ENCODE data around the gene TENT5C. TPM values are rescaled to one million over a fixed set of nuclear protein-coding genes. Genes with fewer than 3 reads are reported as not detected.
A peak's percentile ranks its signal among the peaks of the same experiment; 100 is the strongest.

Gene TENT5C
- total and polyA plus RNA-seq, 2 of the 13 experiments (the other 11 are each of a cell fraction or from before 2014, with no cell fraction given) = 0.02 to 0.38 TPM

DNA sequence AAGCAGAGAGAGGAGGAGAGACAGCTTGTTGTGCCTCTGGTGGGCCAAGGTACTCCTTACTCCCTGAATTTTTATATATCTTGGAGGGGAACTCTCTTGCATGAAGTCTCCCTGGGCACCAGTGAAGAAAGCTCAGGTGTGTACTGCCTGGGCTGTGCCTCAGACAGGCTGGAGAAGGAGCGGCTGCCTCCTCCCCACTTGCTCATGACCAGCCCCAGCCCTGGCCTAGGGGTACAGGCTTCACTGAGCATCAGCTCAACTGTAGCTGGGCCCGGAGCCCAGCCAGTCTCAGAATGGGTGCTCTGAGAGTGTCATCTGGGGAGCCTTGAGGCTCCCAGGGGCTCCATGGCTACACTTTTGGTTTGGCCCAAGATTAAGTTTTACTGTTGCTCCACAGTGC is 44.8 kb upstream of the TENT5C start (continued):
- no peak for TF ChIP-seq ZNF552 (CRISPR knock-in tag; IDR thresholded peaks at IDR 0.05; ENCODE audit: borderline replicate concordance)
- TF ChIP-seq MAF1 (CRISPR knock-in tag; IDR thresholded peaks at IDR 0.05; ENCODE audit: borderline replicate concordance) = no peak

DNA sequence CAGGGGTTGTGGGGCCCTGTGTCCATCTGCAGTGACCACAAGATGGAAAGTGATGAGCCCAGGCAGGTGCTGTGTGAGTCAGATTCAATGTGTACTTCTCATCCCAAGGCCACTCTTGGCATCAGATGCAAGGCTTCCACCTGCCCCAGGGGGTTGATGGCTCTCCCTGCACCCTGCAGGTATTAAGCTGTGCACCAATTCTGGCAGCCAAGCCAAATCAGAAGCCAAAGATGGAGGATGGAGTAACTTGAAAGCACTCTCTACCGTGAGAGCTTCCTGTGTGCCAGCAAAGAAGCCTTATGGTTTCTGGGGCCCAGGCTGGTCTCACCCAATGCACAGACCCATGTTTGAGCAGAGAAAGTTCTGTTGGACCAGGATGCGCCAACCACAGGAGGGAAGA is 44.3 kb upstream of the TENT5C start:
- Histone ChIP-seq H3K27me3 (ENCODE audit: control insufficient read depth in 1 of 2, insufficient read depth in 2 of 2, low read length in 2 of 2) (no peaks in the 10 kb centered on the region; a peak in 1 of 5 replicates), H3K9me3 (ENCODE audit: low read length) (no peaks in the 10 kb centered on the region), H3K9ac (ENCODE audit: insufficient read depth, low read depth, low read length) (no peak overlapping the region), H3K79me2 (ENCODE audit: insufficient read depth, low read length) (no peaks in the 10 kb centered on the region), H2AFZ (ENCODE audit: low read length) (no peak overlapping the region), H3K4me1 (ENCODE audit: insufficient read depth, low read length) (peaks cover 14% of the 10 kb centered on the region), H3K4me2 (ENCODE audit: low read depth, low read length) (no peak overlapping the region), H3K36me3 (replicated peaks in 1 of 2; ENCODE audit: control insufficient read depth in 1 of 2, insufficient read depth in 2 of 2, low read length in 2 of 2) (no peaks in the 10 kb centered on the region), H4K20me1 (ENCODE audit: insufficient read depth, low read length) (no peaks in the 10 kb centered on the region), H3K4me3 (replicated peaks in 1 of 3; ENCODE audit: insufficient read depth in 1 of 3, low read depth in 2 of 3, low read length in 3 of 3) (no peak overlapping the region), H3K27ac (ENCODE audit: extremely low read length, insufficient read depth, low read length) (no peak overlapping the region)
- intact Hi-C loops (cut with micrococcal nuclease; ENCODE audit: unreplicated experiment) (no loop called here), in situ Hi-C loops (cut with HindIII; ENCODE audit: extremely low pct_ligation_motif_present, low pct_unique_long_range_greater_than_20kb) (no loop called here)
- BruUV-seq (replicated peaks) = no TSS peak
- CTCF ChIA-PET (ENCODE audit: low intra/inter-chr PET ratio, low total read pairs) = no interaction called here
- POLR2A ChIA-PET = no interaction called here
- WGBS (ENCODE audit: low lambda C conversion rate) = 67% methylated on average over 2 of the region's 2 CpGs
- TF ChIP-seq, protein P1, sequence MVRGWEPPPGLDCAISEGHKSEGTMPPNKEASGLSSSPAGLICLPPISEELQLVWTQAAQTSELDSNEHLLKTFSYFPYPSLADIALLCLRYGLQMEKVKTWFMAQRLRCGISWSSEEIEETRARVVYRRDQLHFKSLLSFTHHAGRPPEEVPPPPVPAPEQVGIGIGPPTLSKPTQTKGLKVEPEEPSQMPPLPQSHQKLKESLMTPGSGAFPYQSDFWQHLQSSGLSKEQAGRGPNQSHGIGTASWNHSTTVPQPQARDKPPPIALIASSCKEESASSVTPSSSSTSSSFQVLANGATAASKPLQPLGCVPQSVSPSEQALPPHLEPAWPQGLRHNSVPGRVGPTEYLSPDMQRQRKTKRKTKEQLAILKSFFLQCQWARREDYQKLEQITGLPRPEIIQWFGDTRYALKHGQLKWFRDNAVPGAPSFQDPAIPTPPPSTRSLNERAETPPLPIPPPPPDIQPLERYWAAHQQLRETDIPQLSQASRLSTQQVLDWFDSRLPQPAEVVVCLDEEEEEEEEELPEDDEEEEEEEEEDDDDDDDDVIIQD (CRISPR knock-in tag; IDR thresholded peaks at IDR 0.05; ENCODE audit: low read depth) = no peak
- DNase-seq (ENCODE audit: low spot score) (no peak), FAIRE-seq (no peak), ATAC-seq (no peak)

DNA sequence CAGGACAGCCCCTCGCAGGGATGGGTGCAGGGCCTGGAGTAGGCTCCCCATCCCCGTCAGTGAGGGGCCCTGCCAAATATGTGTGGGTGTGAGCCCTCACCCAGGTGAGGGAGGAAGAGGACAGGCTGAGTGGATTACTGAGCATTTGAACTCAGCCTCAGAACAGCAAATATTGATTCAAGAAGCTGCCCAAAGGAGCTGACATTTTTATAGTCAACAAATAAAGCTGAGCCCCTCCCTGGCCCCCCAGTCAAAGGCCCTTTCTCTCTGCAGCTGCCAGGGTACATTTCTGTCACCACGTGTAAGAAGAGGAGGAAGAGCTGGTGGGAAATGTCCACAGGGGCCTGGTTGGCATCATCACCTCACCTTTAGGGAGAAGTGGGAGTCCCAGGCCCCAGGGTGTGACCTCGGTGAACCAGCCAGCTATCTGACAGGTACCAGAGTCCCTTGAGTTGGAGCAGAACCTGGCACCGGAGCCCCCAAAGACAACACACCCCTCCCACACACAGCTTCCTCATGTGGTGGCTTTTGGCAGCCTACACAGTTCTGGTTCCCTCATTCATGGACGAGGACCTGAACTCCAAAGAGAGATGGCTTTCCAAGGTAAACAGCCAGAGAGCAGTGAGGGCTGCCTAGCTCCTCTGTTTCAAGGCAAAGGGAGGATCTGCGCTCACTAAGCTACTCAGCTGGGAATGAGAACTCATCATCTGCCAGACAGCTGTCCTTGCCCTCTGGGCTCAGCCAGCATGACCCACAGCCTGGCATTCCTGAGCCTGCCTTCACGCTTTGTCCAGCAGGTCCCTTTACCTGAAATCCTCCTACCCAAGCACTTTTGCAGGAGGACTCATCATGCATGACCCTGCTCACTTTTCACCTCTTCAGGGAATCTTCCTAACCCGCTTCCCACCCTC is 43.0 kb upstream of the TENT5C start:
- BruUV-seq (replicated peaks) = no TSS peak
- no peaks in the 10 kb centered on the region for H4K20me1 ChIP-seq (ENCODE audit: insufficient read depth, low read length)
- no peak overlapping the region for H3K27ac ChIP-seq (ENCODE audit: extremely low read length, insufficient read depth, low read length)
- H3K4me1 ChIP-seq (ENCODE audit: insufficient read depth, low read length) = peaks cover 14% of the 10 kb centered on the region
- ChIA-PET CTCF (ENCODE audit: low intra/inter-chr PET ratio, low total read pairs) (no interaction called here), POLR2A (no interaction called here)
- H3K36me3 ChIP-seq (replicated peaks in 1 of 2; ENCODE audit: control insufficient read depth in 1 of 2, insufficient read depth in 2 of 2, low read length in 2 of 2) = no peaks in the 10 kb centered on the region
- 14% methylated on average over 3 of the region's 9 CpGs for WGBS (ENCODE audit: low lambda C conversion rate)
- no peak; the same call in 1 of the 3 replicates for ATAC-seq
- no peaks in the 10 kb centered on the region for H3K79me2 ChIP-seq (ENCODE audit: insufficient read depth, low read length)
- in situ Hi-C loops (cut with HindIII; ENCODE audit: extremely low pct_ligation_motif_present, low pct_unique_long_range_greater_than_20kb) = no loop called here
- DNase-seq (ENCODE audit: low spot score) = no peak
- TF ChIP-seq MATR3 (CRISPR knock-in tag; IDR thresholded peaks at IDR 0.05) = no peak
- TF ChIP-seq, protein P2, sequence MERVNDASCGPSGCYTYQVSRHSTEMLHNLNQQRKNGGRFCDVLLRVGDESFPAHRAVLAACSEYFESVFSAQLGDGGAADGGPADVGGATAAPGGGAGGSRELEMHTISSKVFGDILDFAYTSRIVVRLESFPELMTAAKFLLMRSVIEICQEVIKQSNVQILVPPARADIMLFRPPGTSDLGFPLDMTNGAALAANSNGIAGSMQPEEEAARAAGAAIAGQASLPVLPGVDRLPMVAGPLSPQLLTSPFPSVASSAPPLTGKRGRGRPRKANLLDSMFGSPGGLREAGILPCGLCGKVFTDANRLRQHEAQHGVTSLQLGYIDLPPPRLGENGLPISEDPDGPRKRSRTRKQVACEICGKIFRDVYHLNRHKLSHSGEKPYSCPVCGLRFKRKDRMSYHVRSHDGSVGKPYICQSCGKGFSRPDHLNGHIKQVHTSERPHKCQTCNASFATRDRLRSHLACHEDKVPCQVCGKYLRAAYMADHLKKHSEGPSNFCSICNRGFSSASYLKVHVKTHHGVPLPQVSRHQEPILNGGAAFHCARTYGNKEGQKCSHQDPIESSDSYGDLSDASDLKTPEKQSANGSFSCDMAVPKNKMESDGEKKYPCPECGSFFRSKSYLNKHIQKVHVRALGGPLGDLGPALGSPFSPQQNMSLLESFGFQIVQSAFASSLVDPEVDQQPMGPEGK (CRISPR knock-in tag; IDR thresholded peaks at IDR 0.05) = peak; percentile 85
- H3K9ac ChIP-seq (ENCODE audit: insufficient read depth, low read depth, low read length) = no peak overlapping the region
- no peak overlapping the region for H3K4me3 ChIP-seq (replicated peaks in 1 of 3; ENCODE audit: insufficient read depth in 1 of 3, low read depth in 2 of 3, low read length in 3 of 3)
- no peak overlapping the region for H2AFZ ChIP-seq (ENCODE audit: low read length)
- H3K4me2 ChIP-seq (ENCODE audit: low read depth, low read length) = 0 out of 2 replicates have a peak overlapping the region, but pooled peaks have one; percentile 23
- H3K9me3 ChIP-seq (ENCODE audit: low read length) = no peaks in the 10 kb centered on the region
- intact Hi-C loops (cut with micrococcal nuclease; ENCODE audit: unreplicated experiment) = no loop called here
- FAIRE-seq = no peak
- H3K27me3 ChIP-seq (ENCODE audit: control insufficient read depth in 1 of 2, insufficient read depth in 2 of 2, low read length in 2 of 2) = no peaks in the 10 kb centered on the region; a peak in 1 of 5 replicates

All from HepG2 (cell line).